NCI-H82 (cell line): ENCODE results near the gene PPM1M.
A peak's percentile ranks its signal among the peaks of the same experiment; 100 is the strongest.

Source experiments
- DNase-seq: peaks from one replicate; lab custom pipeline; 2025; lab: John Stamatoyannopoulos, UW

The PPM1M gene

GRCh38 chr3:52230461-52230860 is 15.1 kb upstream of the PPM1M start:
- no peak for DNase-seq

GRCh38 chr3:52230889-52231499 is 14.6 kb upstream of the PPM1M start:
- no peak for DNase-seq

GRCh38 chr3:52231502-52232278 is 13.9 kb upstream of the PPM1M start:
- DNase-seq = peak; percentile 70

- no peak for DNase-seq
These were observed 13.1 kb upstream of the PPM1M start for GRCh38 chr3:52232279-52233107.

- no peak for DNase-seq
These were observed 12.4 kb upstream of the PPM1M start for GRCh38 chr3:52233108-52233591.

GRCh38 chr3:52233968-52234367 is 11.6 kb upstream of the PPM1M start:
- no peak for DNase-seq

GRCh38 chr3:52234516-52235447 is 10.8 kb upstream of the PPM1M start:
- DNase-seq = no peak

- DNase-seq = no peak
These were observed 9.1 kb upstream of the PPM1M start for GRCh38 chr3:52236424-52236886.

GRCh38 chr3:52237006-52237656 is 8.4 kb upstream of the PPM1M start:
- DNase-seq = no peak

- DNase-seq = peak; percentile 13
These were observed 7.8 kb upstream of the PPM1M start for GRCh38 chr3:52237657-52238172.

GRCh38 chr3:52238193-52238760 is 7.3 kb upstream of the PPM1M start:
- no peak for DNase-seq

- peak; percentile 82 for DNase-seq
These were observed 6.5 kb upstream of the PPM1M start, which contains the start of gene TWF2 for GRCh38 chr3:52238761-52239701. TSS of gene TWF2 (minus strand) at chr3:52239158. CDS start at chr3:52239016, 142 bp downstream.

- peak; percentile 99 for DNase-seq
These were observed 5.3 kb upstream of the PPM1M start for GRCh38 chr3:52240059-52240885.

GRCh38 chr3:52240886-52241370 is 4.6 kb upstream of the PPM1M start:
- no peak for DNase-seq

GRCh38 chr3:52242039-52242438 is 3.5 kb upstream of the PPM1M start:
- DNase-seq = peak; percentile 8

- no peak for DNase-seq
These were observed 1.5 kb upstream of the PPM1M start for GRCh38 chr3:52243791-52244628.

GRCh38 chr3:52246264-52246620 is 683 bp downstream of the PPM1M start:
- no peak for DNase-seq
